Panc1 (cell line): Measurements from ENCODE around the gene TMEM170B. TPM values are rescaled to one million over a fixed set of nuclear protein-coding genes. Genes with fewer than 3 reads are reported as not detected.

Source experiments
- ATAC-seq: fragments of 200-7000 bp; cut with Tn5 transposase; 2 replicates; pipeline ENCODE4 v1.9.1; 2020; ENCODE audit warnings: mild to moderate bottlenecking, moderate library complexity
- BruUV-seq: library from RNA; stranded (reverse); fragments of 400-500 nt; replicated peaks from 2 replicates; lab custom pipeline; 2021; lab: Mats Ljungman, UMichigan
- CTCF ChIA-PET: fragments of 300-600 bp; sonication (Branson Sonifier 250); formaldehyde crosslinking; loops from one replicate; lab custom pipeline; 2022; ENCODE audit warnings: antibody characterized with exemption; lab: Charles Lee
- POLR2A ChIA-PET: fragments of 300-600 bp; sonication (Branson Sonifier 250); formaldehyde crosslinking; loops from one replicate; lab custom pipeline; 2022; ENCODE audit warnings: antibody characterized with exemption; lab: Charles Lee
- DNase-seq: peaks from one replicate; pipeline ENCODE4 v3.0.0-alpha.2; 2010; ENCODE audit warnings: low read depth, low spot score
- H3K27ac ChIP-seq: 2 replicates; pipeline ENCODE4 v1.5.1; 2011; ENCODE audit warnings: mild to moderate bottlenecking, low read length, inconsistent platforms
- H3K27me3 ChIP-seq: fragments of 200-500 bp; sonication (Bioruptor generic); 2 replicates; pipeline ENCODE4 v1.6.0; 2014; ENCODE audit warnings: low read length, inconsistent platforms; ENCODE audit not compliant: control insufficient read depth, insufficient read depth
- H3K36me3 ChIP-seq: fragments of 200-500 bp; sonication (Bioruptor generic); 2 replicates; pipeline ENCODE4 v1.5.1; 2014; ENCODE audit warnings: inconsistent platforms, mild to moderate bottlenecking, low read length, moderate library complexity; ENCODE audit not compliant: control insufficient read depth, insufficient read depth
- H3K4me1 ChIP-seq: 2 replicates; pipeline ENCODE4 v1.5.1; 2011; ENCODE audit warnings: inconsistent platforms, mild to moderate bottlenecking, low read length, moderate library complexity; ENCODE audit not compliant: control insufficient read depth, insufficient read depth
- H3K4me3 ChIP-seq, 2 experiments: 2 replicates each; pipeline ENCODE4 v1.5.1; 2011 to 2012; ENCODE audit warnings: low read depth in 2 of 2, low read length in 2 of 2, mild to moderate bottlenecking in 2 of 2, inconsistent platforms in 1 of 2, moderate library complexity in 1 of 2
- H3K9me3 ChIP-seq: fragments of 200-500 bp; sonication (Bioruptor generic); 2 replicates; pipeline ENCODE4 v1.5.1; 2014; ENCODE audit warnings: low read depth, mild to moderate bottlenecking, inconsistent platforms, low read length, moderate library complexity; ENCODE audit not compliant: control insufficient read depth, insufficient read depth
- CTCF ChIP-seq: fragments of 450-650 bp; IDR thresholded peaks from 2 replicates; pipeline ENCODE4 v1.5.1; 2017; ENCODE audit warnings: mild to moderate bottlenecking
- POLR2AphosphoS5 ChIP-seq: IDR thresholded peaks from 2 replicates; pipeline ENCODE4 v1.6.1; 2012; ENCODE audit warnings: mild to moderate bottlenecking, low read depth, low read length, moderate library complexity
- REST ChIP-seq, 2 experiments: IDR thresholded peaks; 2 replicates each; pipeline ENCODE4 v1.6.1; 2011 to 2012; ENCODE audit warnings: low read depth in 2 of 2, control low read depth in 1 of 2, low read length in 1 of 2, mild to moderate bottlenecking in 1 of 2, moderate library complexity in 1 of 2; ENCODE audit not compliant: insufficient read depth in 1 of 2
- SIN3A ChIP-seq: IDR thresholded peaks from 2 replicates; pipeline ENCODE4 v1.6.1; 2012; ENCODE audit warnings: low read depth, mild to moderate bottlenecking, low read length, moderate library complexity, borderline replicate concordance; ENCODE audit not compliant: insufficient read depth
- TCF7L2 ChIP-seq: IDR thresholded peaks from 2 replicates; pipeline ENCODE4 v1.6.1; 2011; ENCODE audit warnings: mild to moderate bottlenecking, low read depth, low read length, inconsistent platforms
- in situ Hi-C: cut with HindIII; loops from 2 replicates; pipeline ENCODE4 v1.10.0; 2016; ENCODE audit warnings: low sequenced_read_pairs, low pct_unique_long_range_greater_than_20kb
- intact Hi-C: fragments of 100-400 bp; cut with micrococcal nuclease; formaldehyde crosslinking; loops from one replicate; pipeline ENCODE4 v1.10.0; 2022; ENCODE audit not compliant: unreplicated experiment
- total RNA-seq: library from RNA; stranded (reverse); gene quantifications from one replicate; pipeline ENCODE4 v1.2.1, GENCODE V29; 2021; ENCODE audit not compliant: unreplicated experiment

TMEM170B gene
- total RNA-seq, 1 experiment from 2014 or later, result 1.3 TPM

GRCh38 chr6:11600251-11600650 lies 62.7 kb downstream of the TMEM170B start:
- POLR2A ChIA-PET, result no interaction called here
- ATAC-seq, result no peak

GRCh38 chr6:11601776-11602605 lies 64.4 kb downstream of the TMEM170B start:
- no TSS peak for BruUV-seq
- H3K9me3 ChIP-seq, result no peaks in the 10 kb centered on the region
- DNase-seq (no peak), ATAC-seq (no peak)
- H3K36me3 ChIP-seq, result no peaks in the 10 kb centered on the region
- POLR2A ChIA-PET, result no interaction called here
- CTCF ChIA-PET, result no interaction called here
- in situ Hi-C loops (no loop called here), intact Hi-C loops (no loop called here)
- no peak for TF ChIP-seq REST (IDR thresholded peaks at IDR 0.05; ENCODE audit: insufficient read depth in 1 of 2, low read depth in 2 of 2, low read length in 1 of 2)
- no peak for TF ChIP-seq SIN3A
- no peak for TF ChIP-seq CTCF
- TF ChIP-seq POLR2AphosphoS5, result no peak
- TF ChIP-seq TCF7L2, result no peak
- no peaks in the 10 kb centered on the region for H3K4me1 ChIP-seq
- no peaks in the 10 kb centered on the region for H3K27me3 ChIP-seq
- H3K27ac ChIP-seq, result no peak overlapping the region
- H3K4me3 ChIP-seq, result no peak overlapping the region

More at GRCh38 chr6:11600251-11600650, 62.7 kb downstream of the TMEM170B start:
- Histone ChIP-seq H3K27me3 (no peaks in the 10 kb centered on the region), H3K27ac (no peak overlapping the region), H3K4me1 (no peaks in the 10 kb centered on the region), H3K4me3 (no peak overlapping the region), H3K36me3 (no peaks in the 10 kb centered on the region), H3K9me3 (no peaks in the 10 kb centered on the region)
- DNase-seq, result no peak
- intact Hi-C loops (no loop called here), in situ Hi-C loops (no loop called here)
- TF ChIP-seq TCF7L2 (no peak), REST (IDR thresholded peaks at IDR 0.05; ENCODE audit: insufficient read depth in 1 of 2, low read depth in 2 of 2, low read length in 1 of 2) (no peak), CTCF (no peak), SIN3A (no peak), POLR2AphosphoS5 (no peak)
- no TSS peak for BruUV-seq
- CTCF ChIA-PET, result no interaction called here
